ENCODE measurements around the gene PPIL3.

GRCh38 chr2:200877443-200877842 is 11.4 kb downstream of the PPIL3 start:
- TF ChIP-seq CTCF (IDR thresholded peaks at IDR 0.05) (no peak), POLR2A (IDR thresholded peaks at IDR 0.05) (no peak)
